LNCaP clone FGC (cell line): ENCODE data around the gene INPP5A.

Experiments
- DNase-seq: peaks from one replicate; pipeline ENCODE4 v3.0.0-alpha.2; 2011; ENCODE audit warnings: low read depth
- H3K4me3 ChIP-seq: 2 replicates; pipeline ENCODE4 v1.5.1; 2011; ENCODE audit warnings: mild to moderate bottlenecking, low read depth, low read length, control low read depth
- TF ChIP-seq, protein P1 (sequence below): IDR thresholded peaks from 2 replicates; pipeline ENCODE4 v1.5.1; 2012; ENCODE audit warnings: mild to moderate bottlenecking; ENCODE audit not compliant: control insufficient read depth, insufficient read depth; ENCODE audit errors: extremely low read depth

Gene INPP5A

DNA sequence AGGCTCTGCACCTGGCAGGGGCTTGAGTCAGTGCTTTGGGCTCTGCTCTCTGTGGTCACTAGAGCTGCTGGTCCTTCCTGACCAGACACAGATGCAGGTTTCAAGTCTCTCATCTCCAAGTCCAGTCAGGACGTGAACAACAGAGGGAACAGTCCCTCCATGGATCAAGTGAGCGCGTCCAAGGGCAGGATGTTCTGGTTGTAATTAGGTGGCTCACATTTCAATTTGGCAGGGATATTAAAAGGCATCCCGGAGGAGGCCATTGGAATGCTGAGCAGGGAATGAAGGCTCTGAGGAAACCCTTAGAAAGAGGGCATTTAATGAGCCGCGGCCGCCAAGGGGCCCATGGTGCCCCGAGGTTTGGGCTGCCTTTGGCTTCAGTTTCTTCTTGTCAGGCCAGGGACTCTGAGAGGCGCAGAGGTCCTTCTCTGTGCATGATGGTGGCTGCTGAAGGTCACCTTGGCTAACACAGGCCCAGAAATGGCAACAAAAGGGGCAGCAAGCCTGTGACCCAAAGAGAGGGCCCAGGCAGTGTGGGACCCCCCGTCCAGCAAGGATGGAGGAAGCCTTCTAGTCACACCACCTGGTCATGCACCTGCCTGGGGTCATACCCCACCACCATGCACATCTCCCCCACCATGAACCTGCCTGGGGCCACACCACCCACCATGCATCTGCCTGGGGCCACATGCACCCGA is 30.7 kb upstream of the INPP5A start:
- peak; percentile 32 for DNase-seq
- TF ChIP-seq, protein P1, sequence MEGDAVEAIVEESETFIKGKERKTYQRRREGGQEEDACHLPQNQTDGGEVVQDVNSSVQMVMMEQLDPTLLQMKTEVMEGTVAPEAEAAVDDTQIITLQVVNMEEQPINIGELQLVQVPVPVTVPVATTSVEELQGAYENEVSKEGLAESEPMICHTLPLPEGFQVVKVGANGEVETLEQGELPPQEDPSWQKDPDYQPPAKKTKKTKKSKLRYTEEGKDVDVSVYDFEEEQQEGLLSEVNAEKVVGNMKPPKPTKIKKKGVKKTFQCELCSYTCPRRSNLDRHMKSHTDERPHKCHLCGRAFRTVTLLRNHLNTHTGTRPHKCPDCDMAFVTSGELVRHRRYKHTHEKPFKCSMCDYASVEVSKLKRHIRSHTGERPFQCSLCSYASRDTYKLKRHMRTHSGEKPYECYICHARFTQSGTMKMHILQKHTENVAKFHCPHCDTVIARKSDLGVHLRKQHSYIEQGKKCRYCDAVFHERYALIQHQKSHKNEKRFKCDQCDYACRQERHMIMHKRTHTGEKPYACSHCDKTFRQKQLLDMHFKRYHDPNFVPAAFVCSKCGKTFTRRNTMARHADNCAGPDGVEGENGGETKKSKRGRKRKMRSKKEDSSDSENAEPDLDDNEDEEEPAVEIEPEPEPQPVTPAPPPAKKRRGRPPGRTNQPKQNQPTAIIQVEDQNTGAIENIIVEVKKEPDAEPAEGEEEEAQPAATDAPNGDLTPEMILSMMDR: no peak
- H3K4me3 ChIP-seq: no peak overlapping the region

DNA sequence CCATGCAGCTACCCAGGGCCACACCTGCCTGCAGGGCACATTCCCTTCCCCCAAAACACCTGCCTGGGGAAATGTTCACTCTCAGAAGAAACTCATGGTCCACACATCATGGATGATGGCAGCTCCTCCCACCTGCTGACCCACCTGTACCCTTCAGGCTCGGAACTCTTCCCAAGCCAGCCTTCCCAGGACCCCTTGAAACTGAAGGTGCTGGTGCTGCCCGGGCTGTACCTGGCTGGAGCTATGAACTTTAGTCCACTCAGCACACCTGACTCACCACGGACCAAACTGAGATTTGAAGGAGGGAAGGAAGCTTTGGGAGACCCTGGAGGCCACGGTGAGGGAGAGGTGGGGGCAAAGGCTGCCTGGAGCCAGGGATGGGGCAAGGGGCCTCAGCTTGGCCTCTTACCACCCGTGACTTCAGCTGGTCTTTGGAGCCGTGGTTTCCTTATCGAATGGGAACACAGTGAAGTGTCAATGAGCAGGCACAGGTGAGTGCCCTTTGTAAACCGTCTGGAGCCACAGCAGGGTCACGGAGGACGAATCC is 30.1 kb upstream of the INPP5A start:
- H3K4me3 ChIP-seq: no peak overlapping the region
- DNase-seq: no peak
- TF ChIP-seq, protein P1: no peak

DNA sequence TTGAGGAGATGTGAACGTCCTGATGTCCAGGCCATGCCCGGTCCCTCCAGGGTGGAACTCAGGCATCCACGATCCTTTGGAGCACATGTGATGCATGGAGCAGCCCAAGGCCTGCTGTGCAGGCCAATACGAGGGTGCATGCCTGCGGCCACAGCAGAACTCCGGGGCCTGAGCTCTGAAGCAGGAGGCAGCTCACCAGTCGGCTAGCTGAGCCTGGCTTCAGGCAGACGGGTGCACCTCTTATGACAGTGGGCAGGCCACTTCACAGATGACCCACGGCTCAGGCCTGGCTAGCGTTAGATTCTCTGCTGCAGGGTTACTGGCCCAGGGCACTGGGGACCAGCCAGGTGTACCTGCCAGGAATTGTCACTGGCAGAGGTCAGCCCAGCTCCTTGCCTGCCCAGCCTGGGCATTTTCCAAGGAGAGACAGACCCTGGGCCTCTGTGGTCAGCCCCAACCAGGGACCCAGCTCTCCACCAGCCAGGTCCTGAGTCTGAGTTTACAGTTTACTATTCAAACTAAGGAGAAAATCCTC is 29.6 kb upstream of the INPP5A start:
- no peak for DNase-seq
- H3K4me3 ChIP-seq: no peak overlapping the region
- TF ChIP-seq, protein P1: no peak

DNA sequence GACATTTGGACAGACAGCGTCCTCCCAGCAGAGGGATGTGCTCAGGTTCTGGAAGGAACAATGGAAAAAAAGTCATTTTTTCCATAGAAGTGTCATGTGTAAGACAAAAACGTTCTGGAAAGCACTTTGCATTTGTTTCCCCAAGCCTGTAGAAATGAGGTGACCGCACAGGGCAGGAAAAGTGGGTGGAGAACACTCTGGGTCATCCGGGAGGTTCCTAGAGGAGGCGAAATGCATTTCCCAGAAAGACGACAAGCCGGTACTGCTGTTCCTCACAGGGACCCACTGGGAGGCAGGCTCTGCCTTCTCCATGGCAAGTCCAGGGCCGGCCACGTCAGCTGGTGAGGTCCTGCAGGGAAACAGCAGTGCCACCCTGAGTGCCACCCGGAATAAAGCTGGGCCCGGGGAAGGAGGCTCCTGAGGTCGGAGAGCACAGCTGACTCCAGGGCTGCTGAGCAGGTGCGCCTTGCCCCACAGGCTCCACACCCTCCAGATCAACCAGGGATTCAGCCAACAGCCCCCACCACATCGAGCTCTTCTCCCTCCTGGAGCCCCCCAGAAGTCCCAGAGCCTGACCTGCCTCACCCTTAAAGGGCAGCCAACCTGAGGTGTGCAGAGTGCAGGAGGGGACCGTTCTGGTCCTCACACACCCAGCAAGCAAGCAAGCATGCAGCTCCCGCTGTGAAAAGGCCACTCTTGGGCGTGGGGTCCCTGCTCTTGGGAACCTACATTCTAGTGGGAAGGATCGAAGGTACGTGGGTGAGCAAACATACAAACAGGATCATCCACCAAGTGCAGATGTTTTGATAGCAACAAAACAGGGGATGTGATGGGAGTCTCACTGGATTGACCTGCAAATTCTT is 28.8 kb upstream of the INPP5A start:
- no peak overlapping the region for H3K4me3 ChIP-seq
- DNase-seq: no peak
- TF ChIP-seq, protein P1: no peak

DNA sequence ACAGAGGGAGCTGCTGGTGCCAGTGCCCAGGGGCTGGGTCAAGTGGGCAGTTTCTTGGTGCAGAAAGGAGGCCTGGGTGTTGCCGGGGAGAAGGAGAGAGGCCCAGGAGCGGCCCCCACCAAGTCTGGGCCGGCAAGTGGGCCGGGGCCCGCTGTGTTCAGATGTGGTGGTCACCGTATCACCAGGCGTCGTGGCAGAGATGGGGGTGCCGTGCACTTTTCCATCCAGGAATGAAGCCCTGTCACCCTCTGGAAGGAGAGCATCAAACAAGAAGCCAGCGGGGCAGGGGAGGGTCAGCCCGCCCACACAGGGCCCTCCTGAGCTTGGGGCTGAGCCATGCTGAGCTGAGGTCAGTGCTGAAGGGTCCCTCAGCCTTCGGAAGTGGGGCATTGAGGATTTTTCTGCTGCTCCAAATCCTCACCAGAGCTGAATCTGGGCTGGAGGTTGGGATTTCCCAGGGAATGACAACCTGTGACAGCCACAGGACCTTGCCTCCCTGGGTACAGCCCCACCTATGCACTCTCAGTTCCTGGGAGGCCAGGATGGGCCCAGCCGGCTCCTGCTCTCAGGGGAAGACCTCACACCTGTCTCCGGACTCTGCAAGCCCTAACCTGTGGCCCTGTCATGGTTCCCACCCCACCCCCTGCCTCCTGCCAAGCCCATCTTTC is 27.9 kb upstream of the INPP5A start:
- no peak for DNase-seq
- no peak overlapping the region for H3K4me3 ChIP-seq
- TF ChIP-seq, protein P1: no peak

DNA sequence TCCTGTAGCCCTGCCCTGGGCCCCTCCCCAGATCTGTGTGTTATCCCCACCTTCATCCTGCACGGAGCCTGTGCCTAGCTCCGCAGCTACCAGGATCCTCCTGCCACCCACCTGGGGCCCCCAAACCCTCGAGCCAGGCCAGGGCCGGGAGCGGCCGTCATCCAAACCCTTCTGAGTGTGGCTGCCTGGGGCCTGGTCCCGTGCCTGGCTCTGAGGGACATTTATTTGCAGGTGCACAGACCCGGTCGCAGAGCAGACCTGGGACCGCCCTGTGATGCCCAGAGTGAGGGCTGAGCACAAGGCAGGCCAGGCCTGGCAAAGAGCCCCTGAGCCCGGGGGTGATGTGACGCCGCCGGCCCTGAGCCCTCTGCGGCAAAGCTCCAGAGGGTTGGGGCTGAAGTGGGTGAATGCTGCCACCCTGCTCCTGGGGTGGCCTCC is 27.4 kb upstream of the INPP5A start:
- TF ChIP-seq, protein P1: no peak
- H3K4me3 ChIP-seq: no peak overlapping the region
- no peak for DNase-seq
